SH-SY5Y (cell line): ENCODE data around the gene FOSB.

ENCODE experiments used
- GATA2 ChIP-seq: IDR thresholded peaks from 2 replicates; pipeline ENCODE4 v1.6.1; 2011; ENCODE audit warnings: mild to moderate bottlenecking, low read depth, low read length
- GATA3 ChIP-seq: IDR thresholded peaks from 2 replicates; pipeline ENCODE4 v1.6.1; 2011; ENCODE audit warnings: low read depth, mild to moderate bottlenecking, low read length, moderate library complexity

DNA sequence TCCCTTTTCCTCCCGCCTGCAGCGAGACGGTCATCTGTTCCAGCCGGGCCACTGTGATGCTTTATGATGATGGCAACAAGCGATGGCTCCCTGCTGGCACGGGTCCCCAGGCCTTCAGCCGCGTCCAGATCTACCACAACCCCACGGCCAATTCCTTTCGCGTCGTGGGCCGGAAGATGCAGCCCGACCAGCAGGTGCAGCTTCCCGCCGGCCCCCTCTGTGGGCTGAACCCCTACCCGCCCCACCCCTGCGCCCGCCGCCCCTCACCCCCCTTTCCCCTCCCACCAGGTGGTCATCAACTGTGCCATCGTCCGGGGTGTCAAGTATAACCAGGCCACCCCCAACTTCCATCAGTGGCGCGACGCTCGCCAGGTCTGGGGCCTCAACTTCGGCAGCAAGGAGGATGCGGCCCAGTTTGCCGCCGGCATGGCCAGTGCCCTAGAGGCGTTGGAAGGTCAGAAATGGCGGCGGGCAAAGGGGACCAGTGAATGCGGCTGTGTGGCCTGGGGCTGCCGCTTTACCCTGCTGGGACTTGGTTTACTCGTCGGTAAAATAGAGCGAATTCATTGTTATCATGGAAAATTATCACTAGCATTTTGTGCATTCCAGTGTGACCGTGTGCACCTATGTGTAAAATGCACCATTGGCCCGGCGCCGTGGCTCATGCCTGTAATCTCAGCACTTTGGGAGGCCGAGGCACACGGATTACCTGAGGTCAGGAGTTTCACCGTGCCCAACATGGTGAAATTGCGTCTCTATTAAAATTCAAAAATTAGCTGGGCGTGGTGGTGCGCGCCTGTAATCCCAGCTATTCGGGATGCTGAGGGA, 50.1 kb downstream of the FOSB start:
- TF ChIP-seq GATA2 (no peak), GATA3 (no peak)
